Measurements from ENCODE around the gene MYBPC2.

The MYBPC2 gene

GRCh38 chr19:50416034-50416977, 16.4 kb upstream of the MYBPC2 start:
- TF ChIP-seq CTCF (IDR thresholded peaks at IDR 0.05; ENCODE audit: borderline replicate concordance, extremely low read depth, low read length, poor library complexity, severe bottlenecking): no peak
- Histone ChIP-seq H3K9me3 (ENCODE audit: insufficient read depth, low read length, severe bottlenecking) (no peaks in the 10 kb centered on the region), H4K20me1 (ENCODE audit: insufficient read depth, low read length) (peaks cover 20% of the 10 kb centered on the region; the same call in 1 of the 2 replicates), H2AFZ (ENCODE audit: low read depth, low read length) (no peak overlapping the region), H3K9ac (ENCODE audit: low read depth, low read length) (no peak overlapping the region), H3K36me3 (ENCODE audit: insufficient read depth, low read length) (peaks cover 47% of the 10 kb centered on the region), H3K4me3 (ENCODE audit: low read depth in 1 of 2, low read length in 2 of 2) (no peak overlapping the region), H3K27me3 (ENCODE audit: insufficient read depth, low read length, poor library complexity) (no peaks in the 10 kb centered on the region), H3K79me2 (ENCODE audit: insufficient read depth, low read length) (no peaks in the 10 kb centered on the region), H3K4me1 (ENCODE audit: insufficient read depth, low read length) (peaks cover 9% of the 10 kb centered on the region), H3K4me2 (ENCODE audit: insufficient read depth, low read length) (no peak overlapping the region), H3K27ac (ENCODE audit: low read length) (no peak overlapping the region)
- ATAC-seq (ENCODE audit: insufficient read depth, low read depth): 0 out of 3 replicates have a peak, but pooled peaks have one; percentile 6
- DNase-seq: no peak

- TF ChIP-seq CTCF (IDR thresholded peaks at IDR 0.05; ENCODE audit: borderline replicate concordance, extremely low read depth, low read length, poor library complexity, severe bottlenecking) (no peak), EZH2 (IDR thresholded peaks at IDR 0.05; ENCODE audit: borderline replicate concordance, low read depth, low read length, severe bottlenecking) (no peak)
Observed at GRCh38 chr19:50417111-50418081, 15.3 kb upstream of the MYBPC2 start.

GRCh38 chr19:50418176-50419021, 14.3 kb upstream of the MYBPC2 start, which contains the start of gene SPIB:
TSS of gene SPIB (plus strand) at chr19:50418938. CDS start at chr19:50418963, 25 bp downstream.
- Histone ChIP-seq H3K27ac (ENCODE audit: low read length) (peak within 1 kb of the TSS; percentile 44; the same call in 1 of the 2 replicates), H3K36me3 (ENCODE audit: insufficient read depth, low read length) (peaks cover 32% of the 10 kb centered on the region), H3K27me3 (ENCODE audit: insufficient read depth, low read length, poor library complexity) (no peaks in the 10 kb centered on the region), H3K4me1 (ENCODE audit: insufficient read depth, low read length) (peaks cover 9% of the 10 kb centered on the region), H3K9ac (ENCODE audit: low read depth, low read length) (no peak within 1 kb of the TSS), H3K9me3 (ENCODE audit: insufficient read depth, low read length, severe bottlenecking) (no peaks in the 10 kb centered on the region), H3K79me2 (ENCODE audit: insufficient read depth, low read length) (no peaks in the 10 kb centered on the region), H2AFZ (ENCODE audit: low read depth, low read length) (no peak within 1 kb of the TSS), H3K4me2 (ENCODE audit: insufficient read depth, low read length) (no peak within 1 kb of the TSS), H4K20me1 (ENCODE audit: insufficient read depth, low read length) (peaks cover 19% of the 10 kb centered on the region; the same call in 1 of the 2 replicates), H3K4me3 (ENCODE audit: low read depth in 1 of 2, low read length in 2 of 2) (no peak within 1 kb of the TSS)
- DNase-seq (no peak), ATAC-seq (ENCODE audit: insufficient read depth, low read depth) (0 out of 3 replicates have a peak, but pooled peaks have one; percentile 9)
- TF ChIP-seq CTCF (IDR thresholded peaks at IDR 0.05; ENCODE audit: borderline replicate concordance, extremely low read depth, low read length, poor library complexity, severe bottlenecking): no peak
- TF ChIP-seq EZH2 (IDR thresholded peaks at IDR 0.05; ENCODE audit: borderline replicate concordance, low read depth, low read length, severe bottlenecking): no peak

More at GRCh38 chr19:50417111-50418081, 15.3 kb upstream of the MYBPC2 start:
- Histone ChIP-seq H3K4me2 (ENCODE audit: insufficient read depth, low read length) (no peak overlapping the region), H4K20me1 (ENCODE audit: insufficient read depth, low read length) (peaks cover 20% of the 10 kb centered on the region; the same call in 1 of the 2 replicates), H3K79me2 (ENCODE audit: insufficient read depth, low read length) (no peaks in the 10 kb centered on the region), H3K4me1 (ENCODE audit: insufficient read depth, low read length) (peaks cover 9% of the 10 kb centered on the region), H2AFZ (ENCODE audit: low read depth, low read length) (no peak overlapping the region), H3K9me3 (ENCODE audit: insufficient read depth, low read length, severe bottlenecking) (no peaks in the 10 kb centered on the region), H3K9ac (ENCODE audit: low read depth, low read length) (no peak overlapping the region), H3K36me3 (ENCODE audit: insufficient read depth, low read length) (peaks cover 42% of the 10 kb centered on the region), H3K27ac (ENCODE audit: low read length) (no peak overlapping the region), H3K4me3 (ENCODE audit: low read depth in 1 of 2, low read length in 2 of 2) (no peak overlapping the region), H3K27me3 (ENCODE audit: insufficient read depth, low read length, poor library complexity) (no peaks in the 10 kb centered on the region)
- ATAC-seq (ENCODE audit: insufficient read depth, low read depth) (no peak), DNase-seq (no peak)
